Measurements from ENCODE around the gene CBX4.

CBX4 gene

GRCh38 chr17:79842656-79843473 is 3.6 kb upstream of the CBX4 start:
- DNase-seq (ENCODE audit: extremely low read depth in 1 of 2, low read depth in 1 of 2), result no peak

- DNase-seq (ENCODE audit: extremely low read depth in 1 of 2, low read depth in 1 of 2), result no peak
Observed at GRCh38 chr17:79842136-79842655, 3.0 kb upstream of the CBX4 start.

- DNase-seq (ENCODE audit: extremely low read depth in 1 of 2, low read depth in 1 of 2), result no peak
Observed at GRCh38 chr17:79841369-79842135, 2.3 kb upstream of the CBX4 start.

GRCh38 chr17:79840989-79841286 is 1.7 kb upstream of the CBX4 start:
- no peak for DNase-seq (ENCODE audit: extremely low read depth in 1 of 2, low read depth in 1 of 2)

- DNase-seq (ENCODE audit: extremely low read depth in 1 of 2, low read depth in 1 of 2), result no peak
Observed at GRCh38 chr17:79840269-79840988, 1.2 kb upstream of the CBX4 start.

- DNase-seq (ENCODE audit: extremely low read depth in 1 of 2, low read depth in 1 of 2), result peak in 1 of 2 donors; percentile 34
Observed at GRCh38 chr17:79838522-79839274, 542 bp downstream of the CBX4 start.

- DNase-seq (ENCODE audit: extremely low read depth in 1 of 2, low read depth in 1 of 2), result no peak
Observed at GRCh38 chr17:79837888-79838521, 1.2 kb downstream of the CBX4 start.

GRCh38 chr17:79836972-79837887 is 2.0 kb downstream of the CBX4 start:
- DNase-seq (ENCODE audit: extremely low read depth in 1 of 2, low read depth in 1 of 2), result peak in 1 of 2 donors; percentile 47

GRCh38 chr17:79836510-79836971 is 2.7 kb downstream of the CBX4 start:
- DNase-seq (ENCODE audit: extremely low read depth in 1 of 2, low read depth in 1 of 2), result no peak

- no peak for DNase-seq (ENCODE audit: extremely low read depth in 1 of 2, low read depth in 1 of 2)
Observed at GRCh38 chr17:79835953-79836509, 3.2 kb downstream of the CBX4 start.

- no peak for DNase-seq (ENCODE audit: extremely low read depth in 1 of 2, low read depth in 1 of 2)
Observed at GRCh38 chr17:79835470-79835899, 3.8 kb downstream of the CBX4 start.

GRCh38 chr17:79834565-79835469 is 4.4 kb downstream of the CBX4 start:
- no peak for DNase-seq (ENCODE audit: extremely low read depth in 1 of 2, low read depth in 1 of 2)

- no peak for DNase-seq (ENCODE audit: extremely low read depth in 1 of 2, low read depth in 1 of 2)
Observed at GRCh38 chr17:79833744-79834564, 5.3 kb downstream of the CBX4 start.

- no peak for DNase-seq (ENCODE audit: extremely low read depth in 1 of 2, low read depth in 1 of 2)
Observed at GRCh38 chr17:79833110-79833450, 6.2 kb downstream of the CBX4 start.

GRCh38 chr17:79832218-79833109 is 6.8 kb downstream of the CBX4 start:
- no peak for DNase-seq (ENCODE audit: extremely low read depth in 1 of 2, low read depth in 1 of 2)

All from stimulated activated CD8-positive, alpha-beta memory T cell treated with anti-CD3 and anti-CD28 coated beads, Interleukin-7, amount 100 ng/mL, for 48 hours (primary cell).